Esophagus squamous epithelium (tissue), 5 donors: Measurements from ENCODE around the gene ALDOC. TPM values are rescaled to one million over a fixed set of nuclear protein-coding genes. Genes with fewer than 3 reads are reported as not detected.

Experiments used
- DNase-seq: peaks from one replicate; lab custom pipeline; 2025; lab: John Stamatoyannopoulos, UW
- H3K27ac ChIP-seq, 4 donors: fragments of 200-600 bp; sonication (generic); one replicate each; pipeline ENCODE4 v1.5.1; 2016 to 2019; ENCODE audit warnings: mild to moderate bottlenecking in 1 of 4
- H3K27me3 ChIP-seq, 4 donors: fragments of 200-600 bp; sonication (generic); 1 replicate in 3 of 4; 2 replicates in 1 of 4; pipeline versions ENCODE4 v1.5.1 to v1.6.0; 2017 to 2021; ENCODE audit warnings: antibody characterized with exemption in 1 of 4
- H3K36me3 ChIP-seq, 3 donors: fragments of 200-600 bp; sonication (generic); one replicate each; pipeline ENCODE4 v1.5.1; 2016 to 2019
- H3K4me1 ChIP-seq, 3 donors: fragments of 200-600 bp; sonication (generic); one replicate each; pipeline ENCODE4 v1.5.1; 2017 to 2019
- H3K4me3 ChIP-seq, 4 donors: fragments of 200-600 bp; sonication (generic); 1 replicate in 3 of 4; 2 replicates in 1 of 4; pipeline ENCODE4 v1.5.1; 2016 to 2019; ENCODE audit warnings: mild to moderate bottlenecking in 2 of 4, moderate library complexity in 1 of 4
- H3K9me3 ChIP-seq, 3 donors: fragments of 200-600 bp; sonication (generic); one replicate each; pipeline ENCODE4 v1.5.1; 2016 to 2019
- CTCF ChIP-seq, 6 experiments: fragments of 450-650 bp in 4 of 6; fragments of 200-600 bp in 2 of 6; sonication (generic) in 2 of 6; IDR thresholded peaks; one replicate each; pipeline ENCODE4 v1.5.1; 2016 to 2019; ENCODE audit warnings: antibody characterized with exemption in 6 of 6, mild to moderate bottlenecking in 4 of 6, moderate library complexity in 4 of 6
- POLR2A ChIP-seq, 4 donors: fragments of 450-650 bp; IDR thresholded peaks; one replicate each; pipeline ENCODE4 v1.6.1; 2017; ENCODE audit warnings: antibody characterized with exemption in 4 of 4, mild to moderate bottlenecking in 4 of 4, moderate library complexity in 3 of 4
- WGBS, 2 donors: methylation state at CpG; one replicate each; pipeline ENCODE4 v1.1.5; 2018; 5-methylcytosine and 5-hydroxymethylcytosine counted together
- intact Hi-C: fragments of 100-400 bp; cut with DNase I; formaldehyde crosslinking; loops from one replicate; pipeline ENCODE4 v1.15.0; 2022
- total RNA-seq, 4 donors: library from RNA; depleted of rRNA; stranded (reverse); fragments of >200 nt; gene quantifications; one replicate each; pipeline ENCODE4 v1.1.0, GENCODE V29; 2016
- donor health status: DM: yes; HTN: yes; CAD: no.

The ALDOC gene
- total RNA-seq, 4 donors from 2014 or later, result 27.0 to 57.0 (median 44.3) TPM

GRCh38 chr17:28598799-28599310 lies 22.2 kb upstream of the ALDOC start, which contains the start of gene SPAG5:
TSS of gene SPAG5 (minus strand) at chr17:28599025. CDS start at chr17:28598946, 79 bp downstream.
- H3K4me1 ChIP-seq, result peaks cover 13 to 29% (median 18%) of the 10 kb centered on the region in 3 donors
- intact Hi-C loops, result no loop called here
- WGBS, 2 donors, result 0% methylated on average over 14 to 18 of the region's 44 CpGs
- peak within 1 kb of the TSS; percentile 93 to 98 (median 96) for H3K27ac ChIP-seq
- peak; percentile 66 for DNase-seq
- H3K9me3 ChIP-seq, result no peaks in the 10 kb centered on the region
- H3K36me3 ChIP-seq, result no peaks in the 10 kb centered on the region
- peak within 1 kb of the TSS; percentile 52 to 83 (median 72) for H3K4me3 ChIP-seq
- peak in 3 of 4 donors; percentile 84 to 95 (median 92) for TF ChIP-seq POLR2A (IDR thresholded peaks at IDR 0.05)
- no peak for TF ChIP-seq CTCF (IDR thresholded peaks at IDR 0.05)
- H3K27me3 ChIP-seq, result no peaks in the 10 kb centered on the region

GRCh38 chr17:28598389-28598788 lies 21.7 kb upstream of the ALDOC start:
- intact Hi-C loops, result no loop called here
- 3 to 6% methylated on average over 9 to 15 of the region's 17 CpGs for WGBS, 2 donors
- DNase-seq, result no peak

GRCh38 chr17:28597606-28598383 lies 21.1 kb upstream of the ALDOC start:
- intact Hi-C loops, result no loop called here
- Histone ChIP-seq H3K27ac (peak overlapping the region in 2 of 4 donors; percentile 93 to 98), H3K36me3 (peaks cover 0 to 7% (median 6%) of the 10 kb centered on the region in 3 donors), H3K9me3 (no peaks in the 10 kb centered on the region), H3K4me1 (peaks cover 13 to 29% (median 18%) of the 10 kb centered on the region in 3 donors), H3K27me3 (no peaks in the 10 kb centered on the region), H3K4me3 (peak overlapping the region; percentile 52 to 83 (median 72))
- 21 to 22% methylated on average over 5 of the region's 5 CpGs for WGBS, 2 donors
- TF ChIP-seq POLR2A (IDR thresholded peaks at IDR 0.05), result no peak
- no peak for TF ChIP-seq CTCF (IDR thresholded peaks at IDR 0.05)
- no peak for DNase-seq

More at GRCh38 chr17:28598389-28598788, 21.7 kb upstream of the ALDOC start:
- H3K9me3 ChIP-seq, result no peaks in the 10 kb centered on the region
- peaks cover 0 to under 1% (median under 1%) of the 10 kb centered on the region in 3 donors for H3K36me3 ChIP-seq
- H3K27ac ChIP-seq, result peak overlapping the region; percentile 93 to 98 (median 96)
- H3K4me3 ChIP-seq, result peak overlapping the region; percentile 52 to 83 (median 72)
- no peaks in the 10 kb centered on the region for H3K27me3 ChIP-seq
- TF ChIP-seq POLR2A (IDR thresholded peaks at IDR 0.05) (no peak), CTCF (IDR thresholded peaks at IDR 0.05) (no peak)
- peaks cover 13 to 29% (median 18%) of the 10 kb centered on the region in 3 donors for H3K4me1 ChIP-seq

- 77 to 94% methylated on average over 3 to 4 of the region's 4 CpGs for WGBS, 2 donors
- Histone ChIP-seq H3K27ac (no peak overlapping the region), H3K9me3 (no peaks in the 10 kb centered on the region), H3K4me1 (peaks cover 0 to 2% (median 0%) of the 10 kb centered on the region in 3 donors), H3K36me3 (peaks cover 0 to 53% (median 6%) of the 10 kb centered on the region in 3 donors), H3K27me3 (no peaks in the 10 kb centered on the region), H3K4me3 (no peak overlapping the region)
- TF ChIP-seq POLR2A (IDR thresholded peaks at IDR 0.05) (no peak), CTCF (IDR thresholded peaks at IDR 0.05) (no peak)
- no peak for DNase-seq
- intact Hi-C loops, result no loop called here
These were observed 15.6 kb upstream of the ALDOC start for GRCh38 chr17:28592260-28592659.

GRCh38 chr17:28585851-28586250 lies 9.2 kb upstream of the ALDOC start:
- Histone ChIP-seq H3K9me3 (no peaks in the 10 kb centered on the region), H3K36me3 (peaks cover 8 to 80% (median 10%) of the 10 kb centered on the region in 3 donors), H3K4me3 (no peak overlapping the region), H3K27me3 (no peaks in the 10 kb centered on the region), H3K4me1 (no peaks in the 10 kb centered on the region), H3K27ac (no peak overlapping the region)
- intact Hi-C loops, result no loop called here
- WGBS, 2 donors, result 88 to 92% methylated on average over 3 of the region's 3 CpGs
- TF ChIP-seq POLR2A (IDR thresholded peaks at IDR 0.05) (no peak), CTCF (IDR thresholded peaks at IDR 0.05) (no peak)
- no peak for DNase-seq
